ENCODE measurements around the gene FAM13B.
A peak's percentile ranks its signal among the peaks of the same experiment; 100 is the strongest.
"Not testable (repeated sequence)": the region's sequence is repeated elsewhere in the genome, so short reads cannot be mapped to it uniquely, and the experiment has no call there.

Gene FAM13B

DNA sequence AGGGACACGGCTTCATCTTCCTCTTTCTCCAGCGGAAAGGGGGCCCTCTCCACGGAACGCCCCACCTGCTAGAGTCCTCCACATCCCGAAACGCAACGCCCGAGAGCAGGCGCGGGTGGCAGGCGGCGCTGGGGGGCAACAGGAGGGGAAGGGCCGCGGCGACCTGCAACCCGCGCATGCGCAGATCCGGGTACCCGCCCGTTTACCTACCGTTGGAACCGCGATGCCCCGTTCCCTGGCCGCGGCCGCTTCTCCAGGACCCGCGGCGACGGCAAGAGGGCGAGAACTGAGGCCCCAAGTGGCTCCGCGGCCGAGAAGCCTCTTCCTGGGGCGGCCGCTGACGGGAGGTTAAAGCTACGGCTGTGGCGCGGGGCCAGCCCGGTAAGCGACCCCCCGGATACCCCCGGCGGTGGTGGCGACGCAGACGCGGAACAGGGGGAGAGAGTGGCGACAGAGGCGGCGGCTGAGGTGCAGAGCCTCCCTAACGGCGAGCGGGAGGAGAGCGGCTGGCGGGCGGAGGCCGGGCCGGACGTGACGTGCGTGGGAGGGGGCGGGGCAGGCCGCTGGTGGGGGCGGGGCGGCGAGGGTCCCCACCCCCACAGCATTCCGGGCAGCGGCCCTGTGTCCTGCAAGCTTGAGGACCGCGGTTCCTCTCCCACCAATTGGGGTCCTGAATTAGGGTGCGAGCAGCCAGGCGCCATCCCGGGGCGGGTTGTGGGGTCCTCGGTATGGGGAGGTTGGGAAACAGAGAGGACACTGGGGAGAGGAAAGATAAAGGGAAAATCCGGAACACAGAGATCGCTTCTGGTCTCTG is at the start of gene FAM13B:
Gene FAM13B, minus strand, starts transcription at position 508 of the 814 bp plus-strand sequence. CDS start 13,968 bp downstream, outside the sequence.
- Mint-ChIP-seq H3K27me3 (no peaks in the 10 kb centered on the region), H3K4me3 (peak within 1 kb of the TSS; percentile 96), H3K27ac (peak within 1 kb of the TSS; percentile 93), H3K4me1 (peaks cover 60% of the 10 kb centered on the region), H3K36me3 (ENCODE audit: low read depth) (peaks cover 8% of the 10 kb centered on the region), H3K9me3 (no peaks in the 10 kb centered on the region)
- DNase-seq (peak; percentile 84), ATAC-seq (peak; percentile 81)

DNA sequence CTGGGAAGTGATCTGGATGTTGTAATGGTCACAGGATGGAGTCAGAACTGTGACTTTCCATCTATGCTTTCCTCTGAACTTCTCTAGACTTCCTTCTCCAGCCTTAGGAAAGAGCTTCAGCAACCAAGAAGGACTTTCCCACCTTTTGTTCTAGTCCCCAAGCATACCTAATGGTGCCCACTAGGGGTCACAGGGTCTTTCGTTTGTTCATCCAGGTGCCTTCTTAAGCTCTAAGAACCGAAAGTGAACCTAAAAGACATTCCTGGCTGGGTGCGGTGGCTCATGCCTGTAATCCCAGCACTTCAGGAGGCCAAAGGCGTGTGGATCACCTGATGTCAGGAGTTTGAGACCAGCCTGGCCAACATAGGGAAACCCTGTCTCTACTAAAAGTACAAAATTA is 49.2 kb upstream of the FAM13B start:
- peaks cover 15% of the 10 kb centered on the region for H3K4me1 Mint-ChIP-seq
- H3K27me3 Mint-ChIP-seq, result no peaks in the 10 kb centered on the region
- H3K36me3 Mint-ChIP-seq (ENCODE audit: low read depth), result no peaks in the 10 kb centered on the region
- no peak overlapping the region for H3K27ac Mint-ChIP-seq
- ATAC-seq (no peak), DNase-seq (no peak)
- no peak overlapping the region for H3K4me3 Mint-ChIP-seq
- no peaks in the 10 kb centered on the region for H3K9me3 Mint-ChIP-seq

DNA sequence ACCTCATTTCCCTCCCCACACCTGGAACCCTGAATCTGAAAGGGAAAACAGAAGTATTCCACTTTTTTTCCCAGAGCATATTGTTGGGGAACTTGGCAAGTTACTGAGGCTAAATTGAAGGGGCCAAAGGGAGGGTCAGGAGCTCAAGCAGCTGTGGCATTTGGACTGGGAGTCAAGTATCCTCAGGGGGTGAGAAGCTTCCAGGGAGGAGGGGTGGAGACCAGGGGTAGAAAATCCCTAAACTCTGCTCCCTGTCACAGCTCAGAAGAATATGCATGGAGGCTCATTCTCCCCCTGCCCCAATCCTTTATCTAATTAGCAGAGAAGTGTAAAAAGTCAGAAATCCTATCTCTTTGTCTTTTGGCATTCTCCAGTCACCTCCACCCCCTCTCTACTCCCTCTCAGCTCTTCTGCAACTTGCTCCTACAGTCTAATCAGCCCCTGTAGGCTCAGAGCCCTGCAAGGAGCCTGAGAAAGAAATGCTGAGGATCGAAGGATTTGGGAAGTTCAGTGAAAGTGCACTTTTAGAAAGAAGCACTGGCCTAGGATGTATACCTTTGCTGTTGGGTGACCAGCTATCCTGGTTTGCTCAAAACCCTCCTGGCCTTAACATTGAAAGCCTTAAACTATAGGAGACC is 45.2 kb upstream of the FAM13B start:
- H3K36me3 Mint-ChIP-seq (ENCODE audit: low read depth), result no peaks in the 10 kb centered on the region
- DNase-seq (no peak), ATAC-seq (no peak)
- no peak overlapping the region for H3K27ac Mint-ChIP-seq
- no peak overlapping the region for H3K4me3 Mint-ChIP-seq
- H3K4me1 Mint-ChIP-seq, result peaks cover 15% of the 10 kb centered on the region
- no peaks in the 10 kb centered on the region for H3K9me3 Mint-ChIP-seq
- no peaks in the 10 kb centered on the region for H3K27me3 Mint-ChIP-seq

DNA sequence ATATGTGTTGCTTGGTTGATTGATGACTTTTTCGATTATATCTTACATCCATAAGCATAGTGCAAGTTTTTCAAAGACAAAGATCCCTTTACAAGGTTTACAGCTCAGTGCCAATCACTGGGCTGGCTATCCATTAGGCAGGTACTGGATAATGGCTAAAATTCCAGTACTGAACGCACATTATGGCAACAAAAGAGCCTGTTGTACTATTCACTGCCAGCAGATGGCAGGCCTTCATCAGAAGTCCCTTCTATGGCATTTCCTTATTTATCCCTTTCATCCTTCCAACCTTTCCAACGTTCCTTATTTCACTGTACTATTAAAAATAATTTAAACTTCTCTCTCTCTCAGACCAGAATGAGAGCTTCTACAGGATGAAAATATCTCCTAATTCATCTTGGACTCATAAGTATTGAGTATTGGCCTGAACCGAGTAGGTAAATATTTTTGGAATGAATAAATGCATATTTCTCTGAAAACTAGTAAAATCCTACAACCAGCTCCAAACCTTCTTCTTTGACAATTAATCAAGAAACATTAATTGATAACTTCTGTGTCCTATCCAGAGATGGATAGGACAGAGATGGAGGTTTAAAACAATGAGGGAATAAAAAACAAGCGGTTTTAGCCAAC is 44.3 kb upstream of the FAM13B start:
- Mint-ChIP-seq H3K27me3 (no peaks in the 10 kb centered on the region), H3K27ac (no peak overlapping the region), H3K4me3 (no peak overlapping the region), H3K4me1 (peaks cover 15% of the 10 kb centered on the region), H3K36me3 (ENCODE audit: low read depth) (no peaks in the 10 kb centered on the region), H3K9me3 (no peaks in the 10 kb centered on the region)
- DNase-seq (peak; percentile 59), ATAC-seq (no peak)

DNA sequence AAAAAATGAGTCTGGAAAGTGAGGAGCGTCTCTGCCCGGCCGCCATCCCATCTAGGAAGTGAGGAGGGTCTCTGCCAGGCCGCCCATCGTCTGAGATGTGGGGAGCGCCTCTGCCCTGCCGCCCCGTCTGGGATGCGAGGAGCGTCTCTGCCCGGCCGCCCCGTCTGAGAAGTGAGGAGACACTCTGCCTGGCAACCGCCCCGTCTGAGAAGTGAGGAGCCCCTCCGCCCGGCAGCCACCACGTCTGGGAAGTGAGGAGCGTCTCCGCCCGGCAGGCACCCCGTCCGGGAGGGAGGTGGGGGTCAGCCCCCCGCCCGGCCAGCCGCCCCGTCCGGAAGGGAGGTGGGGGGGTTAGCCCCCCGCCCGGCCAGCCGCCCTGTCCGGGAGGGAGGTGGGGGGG is 37.1 kb upstream of the FAM13B start:
- ATAC-seq; H3K4me3 Mint-ChIP-seq; H3K4me1 Mint-ChIP-seq; H3K27ac Mint-ChIP-seq; H3K9me3 Mint-ChIP-seq; DNase-seq; H3K27me3 Mint-ChIP-seq; H3K36me3 Mint-ChIP-seq (ENCODE audit: low read depth): not testable (repeated sequence)

DNA sequence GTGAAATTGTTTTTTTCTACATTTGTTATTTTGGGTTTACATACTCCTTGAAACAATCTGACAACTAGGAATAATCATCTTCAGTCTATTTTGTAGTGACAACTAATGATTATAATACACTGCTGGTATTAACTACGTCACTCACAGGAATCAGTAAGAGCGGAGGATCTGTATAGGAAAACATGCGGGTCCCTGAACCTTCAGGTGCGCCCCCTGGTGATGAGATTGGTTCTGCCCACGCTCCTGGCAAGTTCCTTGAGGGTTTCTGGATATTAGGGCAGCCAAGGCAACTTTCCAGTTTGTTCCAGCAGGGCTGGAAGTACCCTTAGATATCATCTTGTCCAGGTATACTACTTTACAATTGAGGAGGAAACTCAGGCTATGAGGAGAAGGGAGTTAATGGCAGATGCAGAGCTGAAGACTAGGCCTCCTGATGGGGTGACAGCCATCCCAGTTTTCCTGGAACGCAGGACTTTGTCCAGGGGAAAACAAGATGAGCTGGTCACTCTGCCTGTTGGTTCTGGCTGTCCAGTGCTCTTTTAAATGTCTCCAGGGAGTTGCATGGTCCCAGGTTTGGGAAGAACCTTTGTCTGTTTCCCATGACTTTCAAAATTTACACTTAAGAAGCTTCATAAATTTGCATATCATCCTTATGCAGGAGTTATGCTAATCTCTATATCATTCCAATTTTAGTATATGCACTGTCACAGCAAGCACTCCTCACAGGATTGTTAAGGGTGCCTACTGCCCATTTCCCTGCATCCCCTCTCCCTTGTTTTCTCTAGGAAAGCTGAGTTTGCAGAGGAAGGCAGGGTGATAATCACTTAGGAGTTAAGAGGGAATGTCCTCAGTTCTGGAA is 36.1 kb upstream of the FAM13B start:
- Mint-ChIP-seq H3K4me3 (no peak overlapping the region), H3K27ac (no peak overlapping the region), H3K9me3 (no peaks in the 10 kb centered on the region), H3K27me3 (no peaks in the 10 kb centered on the region), H3K4me1 (peaks cover 4% of the 10 kb centered on the region), H3K36me3 (ENCODE audit: low read depth) (no peaks in the 10 kb centered on the region)
- DNase-seq (peak; percentile 82), ATAC-seq (peak; percentile 52)

DNA sequence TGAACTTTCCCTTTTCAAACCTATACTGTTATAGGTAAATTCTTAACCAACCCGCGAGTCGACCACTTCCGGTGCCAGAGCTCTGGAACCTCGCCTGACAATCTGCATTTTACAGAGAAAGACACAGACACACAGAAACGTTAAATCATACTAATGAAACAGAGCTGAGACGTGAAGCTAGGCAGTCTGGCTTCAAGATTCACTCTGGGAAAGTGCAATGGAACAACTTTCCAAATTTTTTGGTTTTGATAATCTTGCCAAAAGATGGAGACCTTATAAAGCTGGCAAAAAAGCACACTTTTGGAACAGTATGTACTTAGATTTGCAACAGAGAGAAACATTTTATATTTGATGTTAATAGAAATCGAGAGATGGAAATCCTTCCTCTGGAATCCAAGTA is 35.1 kb upstream of the FAM13B start:
- H3K4me1 Mint-ChIP-seq, result peaks cover 4% of the 10 kb centered on the region
- no peak for ATAC-seq

DNA sequence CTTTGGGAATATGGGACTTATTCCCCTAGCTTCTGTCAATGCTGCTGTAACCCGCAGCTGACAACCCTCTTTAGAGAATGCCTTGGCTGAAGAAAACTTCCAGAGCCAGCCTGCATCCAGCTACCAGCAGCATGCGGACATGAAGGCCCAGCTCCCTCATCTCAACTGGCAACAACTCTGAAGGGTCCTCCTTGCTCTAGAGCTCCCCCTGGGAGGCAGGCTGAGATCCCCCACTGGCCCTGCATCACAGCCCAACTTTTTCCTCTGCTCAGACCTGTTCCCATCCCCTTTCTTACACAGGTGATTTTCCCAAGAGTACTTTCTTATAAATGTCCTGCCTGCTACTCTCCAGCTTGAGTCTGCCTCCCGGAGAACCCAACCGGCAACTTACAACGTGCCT is 32.2 kb upstream of the FAM13B start:
- H3K4me3 Mint-ChIP-seq, result no peak overlapping the region
- peak; percentile 20 for DNase-seq
- H3K27me3 Mint-ChIP-seq, result no peaks in the 10 kb centered on the region
- no peaks in the 10 kb centered on the region for H3K36me3 Mint-ChIP-seq (ENCODE audit: low read depth)
- no peak overlapping the region for H3K27ac Mint-ChIP-seq
- H3K9me3 Mint-ChIP-seq, result no peaks in the 10 kb centered on the region
- peaks cover 4% of the 10 kb centered on the region for H3K4me1 Mint-ChIP-seq
- ATAC-seq, result no peak

More for the DNA sequence above, 35.1 kb upstream of the FAM13B start:
- Mint-ChIP-seq H3K36me3 (ENCODE audit: low read depth) (no peaks in the 10 kb centered on the region), H3K27me3 (no peaks in the 10 kb centered on the region), H3K9me3 (no peaks in the 10 kb centered on the region), H3K4me3 (no peak overlapping the region), H3K27ac (no peak overlapping the region)
- DNase-seq, result no peak

DNA sequence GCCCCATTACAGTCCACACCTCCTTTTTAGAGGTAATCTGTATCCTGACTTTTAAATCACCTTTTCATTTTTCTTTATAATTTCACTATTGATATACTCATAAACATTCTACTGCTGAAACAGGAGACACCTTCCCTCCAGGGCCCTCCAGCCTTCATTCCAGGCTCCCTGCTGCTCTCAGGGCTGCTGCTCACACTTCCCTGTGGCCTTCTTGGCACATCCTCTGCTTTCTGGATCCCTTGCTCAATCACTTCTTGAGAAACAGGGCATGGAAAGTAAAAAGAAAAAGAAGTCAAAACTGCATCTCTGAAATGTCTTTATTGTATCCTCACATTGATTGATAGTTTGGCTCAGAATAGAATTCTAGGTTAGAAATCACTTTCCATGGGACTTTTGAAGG is 31.6 kb upstream of the FAM13B start:
- no peaks in the 10 kb centered on the region for H3K27me3 Mint-ChIP-seq
- peaks cover 4% of the 10 kb centered on the region for H3K4me1 Mint-ChIP-seq
- no peaks in the 10 kb centered on the region for H3K36me3 Mint-ChIP-seq (ENCODE audit: low read depth)
- no peak overlapping the region for H3K27ac Mint-ChIP-seq
- H3K4me3 Mint-ChIP-seq, result no peak overlapping the region
- H3K9me3 Mint-ChIP-seq, result no peaks in the 10 kb centered on the region
- ATAC-seq (no peak), DNase-seq (no peak)

DNA sequence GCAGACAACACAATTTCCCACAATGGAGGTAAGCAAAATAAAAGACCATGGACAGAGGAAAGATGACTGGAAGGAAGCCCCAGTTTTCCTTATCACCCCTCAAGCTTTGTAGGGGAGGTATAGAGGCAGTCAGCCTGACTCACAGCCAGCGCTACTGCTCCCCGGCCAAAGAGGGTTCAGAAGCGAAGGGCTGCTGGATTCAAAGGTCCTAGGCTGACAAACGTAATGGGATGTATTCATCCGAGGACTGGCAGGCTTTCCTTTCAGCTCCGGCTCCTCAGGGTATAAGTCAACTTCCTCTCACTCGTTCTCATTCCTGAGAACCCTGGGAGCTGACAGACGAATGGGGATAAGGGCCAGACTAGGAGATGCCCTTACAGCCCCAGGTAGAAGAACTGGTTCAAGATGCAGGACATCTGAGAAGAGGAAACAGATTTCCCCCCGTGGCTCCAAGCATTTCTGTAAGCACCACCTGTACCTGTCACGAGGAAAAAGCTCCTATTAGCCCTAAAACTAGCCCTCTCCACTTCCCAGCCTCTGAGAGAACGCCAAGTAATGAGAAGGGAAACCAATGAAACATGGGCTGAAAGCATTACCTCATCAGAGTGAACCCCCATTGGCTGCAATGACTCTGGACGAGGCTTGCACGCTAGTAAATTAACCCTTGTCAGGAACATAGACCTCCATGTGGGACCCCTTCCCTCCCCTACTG is 22.1 kb upstream of the FAM13B start:
- no peaks in the 10 kb centered on the region for H3K36me3 Mint-ChIP-seq (ENCODE audit: low read depth)
- no peaks in the 10 kb centered on the region for H3K27me3 Mint-ChIP-seq
- no peaks in the 10 kb centered on the region for H3K9me3 Mint-ChIP-seq
- H3K4me1 Mint-ChIP-seq, result peaks cover 8% of the 10 kb centered on the region
- no peak overlapping the region for H3K27ac Mint-ChIP-seq
- no peak for DNase-seq
- no peak overlapping the region for H3K4me3 Mint-ChIP-seq
- no peak for ATAC-seq

DNA sequence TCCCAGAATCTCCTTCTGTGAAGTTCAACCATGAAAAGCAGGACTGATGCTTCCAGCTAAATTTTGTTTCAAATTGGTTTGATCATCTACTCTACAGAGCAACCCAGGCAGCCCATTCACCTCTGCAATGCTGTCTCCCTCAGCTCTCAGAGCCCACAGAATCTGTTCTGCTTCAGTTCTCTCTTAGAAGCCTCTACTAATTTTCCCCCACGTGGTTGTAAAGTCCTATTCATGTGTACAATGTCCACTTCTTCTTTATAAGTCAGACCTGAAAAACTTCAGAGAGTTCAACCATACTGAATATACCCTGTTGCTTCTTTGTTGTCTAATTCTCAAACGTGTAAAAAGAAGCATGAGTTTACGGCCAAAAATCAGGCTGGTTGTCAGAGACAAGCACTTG is 21.3 kb upstream of the FAM13B start:
- H3K27ac Mint-ChIP-seq, result no peak overlapping the region
- H3K9me3 Mint-ChIP-seq, result no peaks in the 10 kb centered on the region
- H3K36me3 Mint-ChIP-seq (ENCODE audit: low read depth), result no peaks in the 10 kb centered on the region
- DNase-seq, result no peak
- no peak for ATAC-seq
- H3K27me3 Mint-ChIP-seq, result no peaks in the 10 kb centered on the region
- no peak overlapping the region for H3K4me3 Mint-ChIP-seq
- H3K4me1 Mint-ChIP-seq, result peaks cover 8% of the 10 kb centered on the region

DNA sequence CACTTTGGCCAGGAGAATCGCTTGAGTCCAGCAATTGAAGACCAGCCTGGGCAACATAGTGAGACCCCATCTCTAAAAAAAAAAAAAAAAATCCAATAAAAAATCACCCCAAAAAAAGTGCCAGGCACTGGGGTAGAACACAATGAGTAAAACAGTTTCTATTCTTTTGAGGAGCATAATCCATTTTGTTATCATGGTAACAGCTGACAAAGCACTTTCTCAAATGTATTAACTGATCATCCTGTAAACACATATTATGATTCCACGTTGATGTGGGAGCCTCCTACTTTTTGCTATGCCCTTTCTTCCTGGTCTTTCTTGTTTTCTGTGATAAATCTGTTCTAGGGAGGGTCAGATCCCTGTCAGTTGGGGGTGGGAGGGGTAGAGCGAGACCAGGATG is 20.7 kb upstream of the FAM13B start:
- H3K9me3 Mint-ChIP-seq, result no peaks in the 10 kb centered on the region
- H3K36me3 Mint-ChIP-seq (ENCODE audit: low read depth), result no peaks in the 10 kb centered on the region
- no peaks in the 10 kb centered on the region for H3K27me3 Mint-ChIP-seq
- no peak overlapping the region for H3K27ac Mint-ChIP-seq
- ATAC-seq, result no peak
- peaks cover 8% of the 10 kb centered on the region for H3K4me1 Mint-ChIP-seq
- DNase-seq, result no peak
- H3K4me3 Mint-ChIP-seq, result no peak overlapping the region

DNA sequence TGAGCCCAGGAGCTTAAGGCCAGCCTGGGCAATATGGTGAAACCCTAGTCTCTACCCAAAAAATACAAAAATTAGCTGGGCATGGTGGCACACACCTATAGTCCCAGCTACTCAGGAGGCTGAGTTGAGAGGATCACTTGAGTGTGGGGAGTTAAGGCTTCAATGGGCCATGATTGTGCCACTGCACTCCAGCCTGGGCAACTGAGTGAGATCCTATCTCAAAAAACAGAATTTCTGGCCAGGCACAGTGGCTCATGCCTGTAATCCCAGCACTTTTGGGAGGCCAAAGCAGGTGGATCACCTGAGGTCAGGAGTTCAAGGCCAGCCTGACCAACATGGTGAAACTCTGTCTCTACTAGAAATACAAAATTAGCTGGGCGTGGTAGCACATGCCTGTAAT is 19.8 kb upstream of the FAM13B start:
- DNase-seq; H3K27me3 Mint-ChIP-seq; H3K36me3 Mint-ChIP-seq (ENCODE audit: low read depth); H3K4me1 Mint-ChIP-seq; H3K27ac Mint-ChIP-seq; H3K9me3 Mint-ChIP-seq; ATAC-seq; H3K4me3 Mint-ChIP-seq: not testable (repeated sequence)

All from activated naive CD8-positive, alpha-beta T cell treated with anti-CD3 and anti-CD28 coated beads, Interleukin-2, amount 50 U/mL, for 24 hours (primary cell).